GM06990 (cell line): ENCODE results near the gene REC8.

Experiments
- DNase-seq: peaks from one replicate; pipeline ENCODE4 v3.0.0-alpha.2; 2011; ENCODE audit not compliant: insufficient read length; ENCODE audit errors: extremely low read depth
- H3K27me3 ChIP-seq: replicated peaks from 2 replicates; pipeline ENCODE4 v1.6.0; 2011; ENCODE audit warnings: low read length; ENCODE audit not compliant: control insufficient read depth, insufficient read depth
- H3K36me3 ChIP-seq: 2 replicates; pipeline ENCODE4 v1.5.1; 2011; ENCODE audit warnings: low read length; ENCODE audit not compliant: control insufficient read depth, insufficient read depth
- H3K4me3 ChIP-seq: replicated peaks from 2 replicates; pipeline ENCODE4 v1.5.1; 2011; ENCODE audit warnings: low read depth, mild to moderate bottlenecking, control low read depth, low read length
- CTCF ChIP-seq: IDR thresholded peaks from 2 replicates; pipeline ENCODE4 v1.5.1; 2011; ENCODE audit warnings: low read length, control low read depth, mild to moderate bottlenecking, inconsistent platforms; ENCODE audit not compliant: insufficient read depth, poor library complexity, severe bottlenecking

Gene REC8

DNA sequence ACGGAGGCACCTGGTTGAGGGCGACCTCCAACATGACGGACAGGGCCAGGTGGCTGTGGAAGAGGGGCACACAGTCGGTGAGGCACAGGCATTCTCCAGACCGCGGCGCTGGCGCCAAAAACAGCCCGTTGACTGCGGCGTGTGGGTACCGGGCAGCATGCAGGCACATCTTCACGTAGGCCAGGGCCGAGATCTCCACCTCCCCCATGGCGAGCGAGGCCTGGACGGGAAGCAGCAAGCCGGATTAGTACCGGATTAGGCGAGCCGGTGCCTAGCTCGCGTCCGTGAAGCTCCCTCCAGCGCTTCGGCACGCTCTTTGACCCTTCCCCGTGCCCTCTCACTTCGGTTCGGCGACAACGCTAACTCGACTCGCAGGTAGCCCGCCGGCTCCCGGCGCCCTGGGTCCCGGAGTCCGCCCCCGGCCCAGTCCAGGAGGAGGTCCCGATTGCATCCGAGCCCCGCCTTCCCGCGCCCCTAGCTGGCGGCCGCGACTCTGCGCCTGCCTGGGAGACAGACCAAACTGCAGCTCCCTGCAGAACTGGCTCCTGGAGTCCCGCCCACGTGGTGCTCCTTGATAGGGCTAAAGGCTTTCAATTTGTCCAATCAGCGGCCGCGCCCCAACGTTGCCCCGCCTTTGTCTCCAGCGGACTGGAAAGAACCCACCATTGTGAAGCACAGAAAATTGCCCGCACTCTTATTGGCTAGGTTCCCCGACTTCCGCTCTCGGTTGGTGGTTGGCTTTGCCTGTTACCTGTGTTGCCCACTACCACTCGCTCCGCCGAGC lies 30.6 kb upstream of the REC8 start, which contains the start of gene EMC9:
TSS of gene EMC9 (minus strand) at position 495 of the 784 bp plus-strand sequence. CDS start at position 208, 287 bp downstream.
- H3K36me3 ChIP-seq: peaks cover 28% of the 10 kb centered on the region
- peak; percentile 99 for DNase-seq
- peak; percentile 7 for TF ChIP-seq CTCF
- no peaks in the 10 kb centered on the region for H3K27me3 ChIP-seq
- H3K4me3 ChIP-seq: peak within 1 kb of the TSS; percentile 74

DNA sequence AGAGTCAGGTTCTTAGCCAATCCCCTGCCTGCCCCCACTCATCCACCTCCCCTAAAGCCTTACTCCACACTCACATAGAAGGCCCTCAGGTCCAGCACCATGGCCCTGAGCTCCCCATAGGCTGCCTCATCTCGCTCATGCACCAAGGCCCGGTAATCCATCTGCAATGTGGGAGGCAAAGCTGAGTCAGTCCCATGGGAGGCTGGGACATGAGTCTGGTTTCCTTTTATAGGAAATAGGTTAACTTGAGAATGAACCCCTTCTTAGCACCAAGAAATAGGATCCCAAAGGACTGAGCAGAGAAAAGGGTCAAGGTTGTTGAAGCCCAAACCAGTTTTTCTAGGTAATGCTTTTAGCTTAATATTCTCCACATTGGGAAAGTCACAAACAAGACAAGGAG lies 28.4 kb upstream of the REC8 start:
- Histone ChIP-seq H3K27me3 (no peaks in the 10 kb centered on the region), H3K36me3 (peaks cover 18% of the 10 kb centered on the region), H3K4me3 (no peak overlapping the region)
- TF ChIP-seq CTCF: no peak
- no peak for DNase-seq

GRCh38 chr14:24144451-24144850 lies 27.4 kb upstream of the REC8 start:
- peak overlapping the region; percentile 100 for H3K4me3 ChIP-seq
- H3K27me3 ChIP-seq: no peaks in the 10 kb centered on the region
- DNase-seq: no peak
- TF ChIP-seq CTCF: no peak
- peaks cover 17% of the 10 kb centered on the region for H3K36me3 ChIP-seq

DNA sequence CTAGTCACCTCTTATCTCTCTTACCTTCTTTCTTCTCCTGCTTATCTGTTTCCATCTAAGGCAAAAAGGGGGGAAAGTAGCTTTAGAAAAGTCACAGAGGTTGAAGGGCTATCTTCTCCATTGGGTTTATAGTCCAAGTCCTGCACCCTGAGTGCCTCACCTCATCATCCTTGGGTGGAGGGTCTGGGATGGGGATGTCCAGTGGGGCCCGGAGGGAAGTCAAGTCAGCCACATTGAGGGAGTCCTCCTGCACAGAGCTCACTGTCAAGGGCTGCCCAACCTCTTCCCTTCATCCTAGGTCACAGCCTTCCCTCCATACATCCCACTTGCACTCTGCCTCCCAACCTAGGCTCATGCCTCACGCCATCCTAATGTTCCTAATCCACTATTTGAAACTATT lies 26.7 kb upstream of the REC8 start:
- Histone ChIP-seq H3K4me3 (peak overlapping the region; percentile 100), H3K36me3 (peaks cover 20% of the 10 kb centered on the region), H3K27me3 (no peaks in the 10 kb centered on the region)
- no peak for TF ChIP-seq CTCF
- DNase-seq: no peak

DNA sequence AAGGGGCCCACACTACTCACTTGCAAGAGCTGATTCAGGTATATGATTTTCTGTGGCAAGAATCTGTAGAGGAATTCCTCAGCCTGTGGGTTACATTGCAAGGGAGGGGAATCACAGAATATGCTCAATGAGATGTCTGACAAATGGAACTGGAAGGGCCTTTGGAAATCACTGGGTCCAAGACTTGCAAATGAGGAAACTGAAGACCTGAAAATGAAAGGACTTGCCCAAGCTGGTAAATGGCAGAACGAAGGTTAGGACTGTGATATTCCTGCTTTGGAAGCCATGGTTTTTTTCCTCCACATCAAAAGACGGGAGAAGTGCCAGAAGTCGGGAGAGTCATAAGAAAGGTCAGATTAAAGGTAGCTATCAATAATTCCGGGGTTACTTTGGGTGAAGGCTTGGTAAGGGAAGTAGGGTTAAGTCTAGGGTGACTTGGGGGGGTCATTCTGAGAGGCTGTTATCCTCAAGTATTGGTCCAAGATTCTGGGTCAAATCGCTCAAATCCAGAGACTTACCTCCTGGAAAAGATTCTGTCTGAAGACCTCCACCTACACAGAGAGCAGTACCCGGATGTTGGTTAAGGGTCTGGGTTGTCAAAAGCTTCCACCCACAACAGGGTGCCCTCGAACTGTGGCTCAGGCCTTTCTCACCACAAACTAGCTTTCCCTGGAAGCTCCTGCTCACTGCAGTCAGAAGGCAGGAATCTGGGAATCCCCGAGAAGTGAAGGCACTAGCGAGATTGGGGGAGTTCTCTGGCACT lies 26.0 kb upstream of the REC8 start:
- Histone ChIP-seq H3K36me3 (peaks cover 26% of the 10 kb centered on the region), H3K27me3 (no peaks in the 10 kb centered on the region), H3K4me3 (peak overlapping the region; percentile 100)
- DNase-seq: no peak
- no peak for TF ChIP-seq CTCF
